Stimulated activated CD8-positive, alpha-beta memory T cell treated with anti-CD3 and anti-CD28 coated beads, Interleukin-12 subunit alpha, Interleukin-12 subunit beta, amount 100 ng/mL, for 1 hour (primary cell): ENCODE data around the gene RFTN1.
"Not testable (repeated sequence)": the region's sequence is repeated elsewhere in the genome, so short reads cannot be mapped to it uniquely, and the experiment has no call there.

ENCODE experiments used
- DNase-seq: peaks from one replicate; pipeline ENCODE4 v3.0.0-alpha.2; 2020; ENCODE audit warnings: low read depth

RFTN1 gene

GRCh38 chr3:16328124-16328523, 185.4 kb downstream of the RFTN1 start:
- DNase-seq, result no peak

GRCh38 chr3:16326724-16327349, 186.7 kb downstream of the RFTN1 start:
- no peak for DNase-seq

GRCh38 chr3:16325850-16326249, 187.6 kb downstream of the RFTN1 start:
- no peak for DNase-seq

- DNase-seq, result no peak
Measured at GRCh38 chr3:16323737-16324136, 189.8 kb downstream of the RFTN1 start.

GRCh38 chr3:16322189-16322588, 191.3 kb downstream of the RFTN1 start:
- no peak for DNase-seq

- DNase-seq, result no peak
Measured at GRCh38 chr3:16320711-16321110, 192.8 kb downstream of the RFTN1 start.

GRCh38 chr3:16319723-16320122, 193.8 kb downstream of the RFTN1 start:
- no peak for DNase-seq

- peak; percentile 69 for DNase-seq
Measured at GRCh38 chr3:16319307-16319706, 194.2 kb downstream of the RFTN1 start.

GRCh38 chr3:16318176-16318575, 195.3 kb downstream of the RFTN1 start:
- DNase-seq, result no peak

GRCh38 chr3:16317561-16317945, 195.9 kb downstream of the RFTN1 start:
- no peak for DNase-seq

- no peak for DNase-seq
Measured at GRCh38 chr3:16316847-16317560, 196.5 kb downstream of the RFTN1 start.

GRCh38 chr3:16316396-16316795, 197.1 kb downstream of the RFTN1 start:
- no peak for DNase-seq

GRCh38 chr3:16315623-16316022, 197.9 kb downstream of the RFTN1 start:
- no peak for DNase-seq

GRCh38 chr3:16313886-16314645, 199.4 kb downstream of the RFTN1 start:
- no peak for DNase-seq

GRCh38 chr3:16311960-16312451, 201.5 kb downstream of the RFTN1 start:
- no peak for DNase-seq

- DNase-seq, result not testable (repeated sequence)
Measured at GRCh38 chr3:16310486-16310885, 203.0 kb downstream of the RFTN1 start.

GRCh38 chr3:16309558-16309957, 203.9 kb downstream of the RFTN1 start:
- no peak for DNase-seq

- no peak for DNase-seq
Measured at GRCh38 chr3:16308727-16309126, 204.8 kb downstream of the RFTN1 start.

GRCh38 chr3:16307832-16308531, 205.5 kb downstream of the RFTN1 start:
- no peak for DNase-seq

GRCh38 chr3:16305111-16305541, 208.4 kb downstream of the RFTN1 start:
- DNase-seq, result no peak

GRCh38 chr3:16304061-16305010, 209.2 kb downstream of the RFTN1 start:
- no peak for DNase-seq
